ENCODE data around the gene ITGA11.
A peak's percentile ranks its signal among the peaks of the same experiment; 100 is the strongest.

The ITGA11 gene

DNA sequence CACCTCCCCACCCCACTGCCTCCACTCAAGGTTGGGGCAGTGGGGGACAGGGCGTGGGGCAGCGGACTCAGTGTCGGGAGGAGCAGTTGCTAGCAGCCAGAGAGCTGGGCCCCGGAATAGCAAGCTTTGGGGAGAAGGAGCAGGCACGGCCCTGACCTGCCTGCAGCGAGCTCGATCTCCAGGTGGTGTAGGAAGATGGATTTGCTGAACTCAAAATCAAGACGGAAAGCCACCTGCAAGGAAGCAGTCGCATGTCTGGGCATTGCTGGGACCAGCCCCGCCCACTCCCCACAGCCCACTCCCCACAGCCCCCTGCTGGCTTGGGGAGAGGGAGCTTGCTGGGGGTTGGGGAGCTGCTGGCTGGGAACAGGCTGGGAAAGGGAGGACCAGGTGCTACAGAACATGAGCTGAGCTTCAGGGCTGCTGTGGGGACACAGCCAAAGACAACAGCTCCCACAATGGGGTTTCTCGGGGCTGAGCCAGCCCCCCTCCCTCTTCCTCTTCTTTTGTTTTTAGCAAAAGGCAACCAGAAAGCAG, 116.4 kb downstream of the ITGA11 start:
- DNase-seq: peak in 11 of 42 donors; percentile 2 to 37 (median 10)
- intact Hi-C loops (cut with DNase I): loop anchor here (10.0 kb wide), 1 partner anchor 219 kb away; no protein-coding TSS in a partner anchor

DNA sequence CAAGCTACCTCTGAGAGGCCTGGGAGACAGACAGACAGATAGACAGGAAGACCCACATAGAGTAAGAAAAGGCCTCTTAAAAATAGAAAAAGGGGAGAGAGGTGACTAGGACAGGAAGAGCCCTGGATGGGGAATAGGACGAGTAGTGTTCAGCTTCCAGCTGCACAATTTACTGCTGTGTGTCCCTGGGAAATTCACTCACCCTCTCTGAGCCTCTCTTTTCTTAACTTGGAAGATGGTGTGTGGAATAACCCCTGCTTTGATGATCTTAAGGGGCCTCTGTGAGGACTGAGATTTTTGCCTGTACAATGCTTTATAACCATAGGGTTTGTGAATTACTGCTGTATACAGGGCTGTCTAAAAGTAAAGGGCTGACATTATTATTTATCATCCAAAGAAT, 116.9 kb downstream of the ITGA11 start:
- DNase-seq: no peak
- intact Hi-C loops (cut with DNase I): loop anchor here (10.0 kb wide), 1 partner anchor 220 kb away; no protein-coding TSS in a partner anchor

DNA sequence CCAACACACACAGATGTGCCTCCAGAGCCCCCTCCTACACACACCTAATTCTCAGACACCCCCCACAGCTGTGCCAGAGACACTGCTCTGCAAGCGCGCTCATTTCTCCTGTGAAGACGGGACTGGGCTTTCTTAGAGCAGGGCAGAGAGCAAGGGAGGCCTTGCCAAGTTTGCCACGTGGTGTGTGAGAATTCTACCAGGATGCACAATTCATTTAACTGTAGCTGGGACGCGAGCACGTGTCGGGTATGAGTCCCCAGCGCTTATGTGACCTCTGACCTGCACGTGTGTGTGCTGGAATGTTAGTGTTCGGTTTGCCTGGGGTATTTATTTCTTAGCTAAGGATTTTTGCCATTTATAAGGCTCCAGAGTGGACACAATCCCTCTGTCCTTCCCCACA, 117.4 kb downstream of the ITGA11 start:
- intact Hi-C loops (cut with DNase I): loop anchor here (10.0 kb wide), 1 partner anchor 220 kb away; no protein-coding TSS in a partner anchor

DNA sequence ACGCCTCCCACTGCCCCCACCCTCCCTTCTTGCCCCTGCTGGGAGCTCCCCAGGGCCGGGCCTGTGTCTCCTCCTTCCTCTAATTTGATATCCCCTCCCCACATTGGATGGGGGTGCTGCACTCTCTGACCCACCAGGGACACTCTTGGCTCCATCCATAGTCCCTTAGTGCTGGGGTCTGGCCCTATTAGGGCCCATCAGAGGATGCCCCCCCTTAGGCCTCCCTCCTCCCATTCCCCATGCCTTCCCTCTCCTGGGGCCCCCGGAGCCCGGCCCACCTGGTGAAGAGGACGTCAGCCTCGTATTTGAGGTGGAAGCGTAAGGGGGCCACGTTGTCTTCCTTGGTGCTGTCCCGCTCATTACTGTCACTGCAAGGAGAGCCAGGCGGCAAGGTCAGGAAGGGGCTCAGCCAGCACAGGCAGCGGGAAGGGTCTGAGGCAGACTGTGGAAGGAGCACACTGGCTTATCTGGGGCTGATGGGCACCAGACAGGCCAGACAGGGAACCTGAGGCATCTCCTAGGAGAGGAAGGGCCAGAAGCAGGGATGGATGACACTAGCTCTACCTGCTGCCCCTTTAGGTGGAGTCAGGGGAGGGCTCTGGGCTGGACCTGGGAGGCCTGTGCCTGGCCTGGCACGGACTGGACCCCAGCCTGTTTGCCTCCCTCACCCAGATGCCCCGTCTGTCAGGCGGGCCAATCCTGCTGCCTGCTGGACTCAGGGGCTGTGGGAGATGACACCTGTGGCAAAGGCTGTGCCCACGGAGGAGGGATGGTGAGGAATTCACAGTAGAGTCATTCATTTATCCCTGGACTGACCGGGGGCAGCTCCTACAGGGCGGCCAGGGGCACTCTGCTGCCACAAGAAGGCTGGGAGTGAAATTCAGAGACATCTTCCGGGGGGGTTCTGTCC, 118.2 kb downstream of the ITGA11 start:
- DNase-seq: peak in 13 of 42 donors; percentile 1 to 30 (median 6)
- intact Hi-C loops (cut with DNase I): loop anchor here (10.0 kb wide), 1 partner anchor 221 kb away; no protein-coding TSS in a partner anchor

More for the DNA sequence above, 117.4 kb downstream of the ITGA11 start:
- DNase-seq: peak in 11 of 42 donors; percentile 2 to 34 (median 15)

DNA sequence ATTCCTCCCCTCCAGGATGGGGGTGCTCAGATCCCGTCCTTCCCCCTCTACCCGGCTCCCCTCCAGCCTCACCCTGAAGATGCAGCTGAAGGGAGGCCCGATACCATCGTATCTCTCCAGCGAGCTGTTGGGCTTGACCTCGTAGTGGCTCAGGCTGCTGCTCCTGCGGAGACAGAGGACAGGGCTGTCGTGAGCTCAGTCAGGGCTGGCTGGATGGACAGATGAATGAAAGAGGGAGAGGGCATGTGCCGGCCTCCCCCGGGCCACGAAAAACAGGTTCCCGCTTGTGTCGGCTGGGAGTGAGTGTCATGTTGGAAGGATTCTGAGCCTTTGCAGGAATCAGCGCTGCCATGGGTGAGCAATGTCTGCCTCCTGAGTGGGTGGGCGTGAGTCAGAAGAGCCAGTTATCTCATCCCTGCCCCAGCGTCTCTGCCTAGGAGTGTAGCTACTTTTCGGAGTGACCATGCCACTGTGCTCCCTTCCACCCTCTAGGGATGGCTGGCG, 119.2 kb downstream of the ITGA11 start:
- peak in 19 of 42 donors; percentile 3 to 48 (median 13) for DNase-seq
- intact Hi-C loops (cut with DNase I): loop anchor here (10.0 kb wide), 1 partner anchor 222 kb away; no protein-coding TSS in a partner anchor

DNA sequence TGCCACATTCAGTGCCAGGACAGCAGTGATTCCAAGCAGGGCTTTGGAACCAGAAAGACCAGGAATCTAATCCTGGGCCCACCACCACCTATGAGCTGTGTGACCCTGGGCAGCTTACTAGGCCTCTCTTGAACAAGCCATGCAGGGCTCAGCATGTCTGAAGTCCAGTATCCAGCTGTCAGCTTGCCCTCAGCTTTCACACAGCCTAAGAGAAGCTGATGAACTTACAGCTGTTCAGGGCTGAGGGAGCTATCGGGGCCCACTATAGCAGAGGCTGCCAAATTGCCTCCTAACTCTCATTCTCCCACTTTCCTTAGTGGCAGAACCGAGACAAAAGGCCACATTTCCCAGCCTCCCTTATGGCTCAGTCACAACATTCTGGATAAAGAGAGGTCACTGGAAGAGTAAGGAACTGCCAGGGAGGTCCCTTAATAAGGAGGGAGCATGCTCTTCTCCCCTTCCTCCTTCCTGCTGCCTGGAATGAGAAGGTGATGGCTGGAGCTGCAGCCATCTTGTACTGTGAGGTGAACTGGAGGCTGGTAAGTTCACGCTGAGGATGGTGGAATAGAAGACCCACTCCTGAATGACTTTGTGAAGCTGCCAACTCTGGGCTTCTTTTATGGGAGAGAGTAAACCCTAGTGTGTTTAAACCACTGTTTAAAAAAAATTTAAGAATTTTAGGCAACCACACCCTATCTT, 120.0 kb downstream of the ITGA11 start:
- intact Hi-C loops (cut with DNase I): loop anchor here (10.0 kb wide), 1 partner anchor 223 kb away; no protein-coding TSS in a partner anchor

DNA sequence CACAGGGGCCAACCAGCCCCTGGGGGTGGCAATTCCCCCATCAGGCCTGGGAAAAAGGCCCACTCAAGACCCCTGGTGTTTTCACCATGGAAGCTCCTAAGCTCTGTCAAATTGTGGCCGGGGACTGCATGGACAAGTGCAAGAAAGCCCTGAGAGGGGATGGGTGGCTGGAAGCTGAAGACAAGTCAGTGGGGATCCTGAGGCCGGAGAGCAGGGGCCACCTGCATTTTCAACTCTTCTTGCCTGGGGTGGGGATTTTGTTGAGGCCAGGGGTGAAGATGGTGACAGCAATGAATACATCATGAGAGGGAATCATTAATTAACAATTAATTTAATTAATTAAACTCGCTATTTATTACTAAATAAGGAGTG, 120.5 kb downstream of the ITGA11 start:
- intact Hi-C loops (cut with DNase I): loop anchor here (10.0 kb wide), 1 partner anchor 223 kb away; no protein-coding TSS in a partner anchor
- DNase-seq: peak in 10 of 42 donors; percentile 4 to 30 (median 8)

More for the DNA sequence above, 120.0 kb downstream of the ITGA11 start:
- peak in 9 of 42 donors; percentile 0 to 23 (median 2) for DNase-seq

DNA sequence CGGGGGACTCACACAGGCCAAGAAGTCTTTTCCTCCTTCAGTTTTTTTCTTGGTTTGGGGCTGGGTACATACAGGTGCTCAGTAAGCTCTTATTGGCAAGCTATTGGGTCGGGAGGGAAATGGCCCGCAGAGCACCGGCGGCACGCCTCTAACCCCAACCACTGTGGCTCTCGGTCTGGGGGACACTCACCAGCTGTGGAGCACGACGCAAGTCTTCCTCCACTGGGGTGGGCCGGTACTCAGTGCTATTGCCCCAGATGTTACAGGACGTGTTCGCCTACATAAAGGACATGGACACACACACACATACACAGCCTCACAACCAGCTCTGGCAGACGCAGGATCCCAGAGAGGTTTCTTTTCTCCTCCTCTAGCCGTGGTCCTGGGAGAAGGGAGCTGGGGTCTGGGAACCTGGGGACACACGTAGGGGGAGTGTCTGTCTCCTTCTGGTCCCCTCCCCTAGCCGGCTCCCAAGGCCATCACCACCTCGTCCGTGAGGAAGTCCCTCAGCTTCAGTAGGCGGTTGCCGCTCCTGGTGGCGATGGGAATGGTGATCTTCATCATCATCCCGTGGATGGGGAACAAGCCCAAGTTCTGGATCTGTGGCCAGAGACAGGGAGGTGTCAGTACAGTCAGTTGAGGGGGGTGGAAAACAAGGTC, 121.0 kb downstream of the ITGA11 start:
- intact Hi-C loops (cut with DNase I): loop anchor here (10.0 kb wide), 1 partner anchor 224 kb away; no protein-coding TSS in a partner anchor
- DNase-seq: peak in 16 of 42 donors; percentile 2 to 31 (median 8)

DNA sequence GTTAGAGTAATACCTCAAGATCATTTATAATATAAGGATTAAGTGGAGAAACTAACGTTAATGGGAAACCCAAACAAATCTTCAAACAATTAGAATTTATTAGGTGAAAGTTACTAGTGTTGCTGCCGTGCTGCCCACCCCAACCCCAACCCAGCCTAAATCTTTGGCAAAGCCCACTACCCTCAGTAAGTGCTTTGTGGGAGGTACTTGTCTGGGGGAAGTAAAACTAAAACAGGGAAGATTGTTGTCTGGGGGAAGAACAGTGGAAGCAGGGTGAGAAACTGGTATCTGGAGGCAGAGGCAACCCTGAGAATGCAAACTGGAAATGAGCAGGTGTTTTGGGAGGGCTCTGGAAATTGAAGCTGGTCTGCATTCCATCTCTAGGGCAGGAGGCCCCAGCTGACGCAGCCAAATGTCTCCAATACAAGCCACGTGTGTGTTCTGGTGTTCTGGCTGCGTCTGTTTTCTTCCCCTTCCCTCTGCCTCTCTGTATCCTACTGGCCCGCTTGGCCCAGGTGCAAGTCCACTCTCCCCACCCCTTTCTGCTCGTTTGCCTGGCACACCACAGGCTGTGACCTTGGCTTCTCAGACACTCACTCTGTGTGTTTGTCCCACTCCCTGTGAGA, 121.7 kb downstream of the ITGA11 start:
- DNase-seq: peak in 17 of 42 donors; percentile 3 to 36 (median 12)
- intact Hi-C loops (cut with DNase I): loop anchor here (10.0 kb wide), 1 partner anchor 225 kb away; no protein-coding TSS in a partner anchor

DNA sequence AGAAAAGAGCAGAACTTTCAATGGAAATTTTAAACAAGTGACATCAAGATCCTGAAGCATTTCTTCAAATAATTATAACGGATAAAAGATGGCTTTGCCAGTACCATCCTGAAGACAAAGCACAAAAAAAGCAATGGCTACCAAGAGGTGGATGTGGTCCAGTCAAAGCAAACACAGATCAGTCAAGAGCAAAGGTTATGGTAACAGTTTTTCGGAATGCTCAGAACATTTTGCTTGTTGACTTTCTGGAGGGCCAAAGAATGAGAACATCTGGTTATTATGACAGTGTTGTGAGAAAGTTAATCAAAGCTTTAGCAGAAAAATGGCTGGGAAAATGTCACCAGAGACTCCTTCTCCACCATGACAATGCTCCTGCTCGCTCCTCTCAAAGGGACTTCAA, 122.9 kb downstream of the ITGA11 start:
- peak in 4 of 42 donors; percentile 3 to 28 (median 6) for DNase-seq
- intact Hi-C loops (cut with DNase I): loop anchor here (5.0 to 10.0 kb wide), 4 partner anchors 56 to 568 kb away; no protein-coding TSS in a partner anchor

DNA sequence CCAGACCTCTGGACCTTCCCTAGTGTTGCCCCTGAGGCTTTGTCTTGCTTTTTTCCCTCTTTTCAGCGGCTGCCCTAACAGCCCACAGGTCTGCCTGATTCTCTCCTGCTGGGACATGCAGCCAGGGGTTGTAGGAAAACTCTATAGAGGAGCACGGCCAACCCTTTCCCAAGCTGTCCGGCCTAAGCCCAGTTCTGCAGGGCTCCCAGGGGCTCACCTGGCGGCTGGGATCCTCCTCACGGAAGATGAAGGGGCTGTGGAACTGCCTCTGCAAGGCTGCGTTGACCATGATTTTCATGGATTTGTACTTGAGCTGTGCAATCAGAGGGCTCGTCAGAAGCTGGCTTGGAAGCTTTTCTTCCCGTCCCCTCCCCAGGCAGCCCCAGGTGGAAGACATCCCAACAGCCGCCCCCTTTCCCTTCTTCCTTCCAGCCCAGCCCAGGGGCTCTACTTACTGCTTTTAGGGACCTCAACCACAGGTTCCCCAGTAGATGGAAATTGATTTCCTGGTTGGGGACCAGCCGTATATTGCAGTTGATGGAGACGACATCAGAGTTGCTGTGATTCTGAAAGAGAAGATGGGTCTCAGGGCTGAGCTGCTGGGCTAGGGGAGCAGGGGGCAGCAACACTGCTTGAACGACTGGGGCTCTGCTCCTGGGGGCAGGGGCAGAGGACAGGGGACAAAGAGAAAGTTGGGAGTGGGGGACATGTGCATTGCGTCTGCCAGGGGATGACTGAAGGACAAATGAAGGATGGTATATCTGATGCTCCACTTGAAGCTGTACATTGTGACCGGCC, 124.6 kb downstream of the ITGA11 start:
- intact Hi-C loops (cut with DNase I): loop anchor here (2.0 to 10.0 kb wide), 5 partner anchors 57 to 570 kb away; no protein-coding TSS in a partner anchor
- peak in 13 of 42 donors; percentile 3 to 32 (median 13) for DNase-seq

DNA sequence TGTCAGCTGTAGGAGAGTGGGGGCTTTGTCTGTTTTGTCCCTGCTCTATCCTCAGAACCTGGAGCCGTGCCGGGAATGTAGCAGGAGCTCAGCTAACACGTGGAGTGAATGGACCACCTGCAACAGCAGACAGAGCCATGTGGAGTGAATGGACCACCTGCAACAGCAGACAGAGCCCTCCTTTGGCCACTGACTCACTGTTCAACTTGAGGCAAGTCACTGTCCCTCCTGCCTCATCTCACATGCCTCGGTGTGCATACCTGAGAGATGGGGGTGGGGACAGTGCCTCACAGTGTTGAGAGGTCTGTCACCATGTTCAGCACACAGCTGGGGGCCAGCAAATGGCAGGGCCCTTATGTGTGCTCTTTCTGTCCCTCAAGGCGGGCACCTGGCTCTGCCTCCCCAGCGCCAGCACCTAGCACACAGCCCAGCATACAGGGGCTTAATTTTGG, 126.5 kb downstream of the ITGA11 start:
- peak in 10 of 42 donors; percentile 4 to 31 (median 10) for DNase-seq
- intact Hi-C loops (cut with DNase I): loop anchor here (5.0 to 10.0 kb wide), 4 partner anchors 59 to 572 kb away; no protein-coding TSS in a partner anchor

DNA sequence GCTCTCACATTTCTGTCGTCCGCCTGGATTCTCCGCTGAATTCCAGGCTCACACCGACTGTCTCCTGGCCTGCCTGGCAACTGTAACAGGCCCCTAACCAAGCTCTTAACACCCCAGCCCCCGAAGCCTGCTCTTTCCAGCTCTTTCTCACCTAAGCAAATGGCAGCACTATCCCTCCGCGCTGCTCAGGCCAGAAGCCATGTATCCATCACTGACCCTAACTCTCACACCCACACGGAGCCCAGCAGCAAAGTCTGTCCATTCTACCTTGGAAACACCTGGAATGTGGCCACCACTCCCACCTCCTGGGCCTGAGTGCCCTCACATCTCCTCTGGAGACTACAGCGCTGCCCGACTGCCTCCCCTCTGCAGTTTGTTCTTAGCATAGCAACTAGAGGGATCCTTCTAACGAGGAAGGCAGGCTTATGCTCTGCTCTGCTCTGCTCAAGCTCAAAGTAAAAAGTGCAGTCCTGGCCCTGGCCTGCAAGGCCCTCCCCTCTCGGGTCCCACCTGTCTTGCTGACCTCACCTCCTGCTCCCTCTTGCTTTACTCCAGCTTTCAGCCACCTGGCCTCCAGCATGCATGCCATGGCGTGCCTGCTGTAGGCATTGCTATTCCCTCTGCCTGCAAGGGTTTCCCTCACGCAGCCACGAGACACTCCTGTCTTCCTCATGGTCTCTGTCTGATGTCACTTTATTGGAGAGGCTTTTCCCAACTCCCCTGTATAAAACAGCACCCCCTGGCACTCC, 127.2 kb downstream of the ITGA11 start:
- intact Hi-C loops (cut with DNase I): loop anchor here (5.0 to 10.0 kb wide), 4 partner anchors 60 to 573 kb away; no protein-coding TSS in a partner anchor
- peak in 7 of 42 donors; percentile 7 to 25 (median 11) for DNase-seq

DNA sequence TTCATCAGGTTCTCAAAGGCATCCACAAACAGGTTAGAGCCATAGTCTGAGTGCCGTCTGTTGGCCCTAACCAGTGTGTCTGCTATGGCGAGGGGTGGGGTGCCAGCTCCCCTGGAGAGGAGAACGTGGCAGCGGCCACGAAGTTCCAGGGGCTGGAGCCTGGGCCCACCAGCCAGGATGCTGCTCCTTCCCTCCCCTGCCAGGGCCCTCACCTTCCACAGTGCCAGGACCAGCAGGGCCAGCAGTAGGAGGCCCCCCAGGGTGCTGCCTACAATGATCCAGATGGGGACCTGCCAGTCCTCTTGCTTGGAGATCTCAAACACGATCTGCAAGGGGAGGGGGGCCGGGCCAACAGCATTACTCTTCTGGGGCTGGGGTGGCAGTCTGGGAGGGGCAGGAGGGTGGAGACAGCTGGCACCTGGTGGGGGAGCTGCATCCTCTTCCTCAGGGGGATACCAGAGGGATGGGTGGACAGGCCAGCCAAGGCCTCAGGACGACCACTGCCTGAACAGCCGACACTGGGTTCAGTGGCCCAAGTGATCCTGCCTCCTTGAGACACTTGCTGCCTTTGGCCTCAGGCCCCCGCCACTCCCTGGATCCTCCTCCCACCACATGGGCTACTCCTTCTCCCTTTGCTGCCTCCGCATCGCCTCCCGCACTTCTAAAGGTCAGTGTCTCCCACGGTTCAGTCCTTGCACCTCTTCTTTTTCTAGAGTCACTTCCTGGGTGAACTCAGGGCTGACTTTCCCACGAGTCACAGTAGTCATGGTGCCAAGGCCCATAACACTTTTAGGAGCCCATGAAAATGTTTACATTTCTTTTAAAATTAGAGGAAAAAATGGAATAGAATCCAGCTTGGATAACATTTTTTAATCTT, 128.2 kb downstream of the ITGA11 start:
- peak in 7 of 42 donors; percentile 3 to 37 (median 17) for DNase-seq
- intact Hi-C loops (cut with DNase I): loop anchor here (10.0 kb wide), 2 partner anchors 61 to 371 kb away; no protein-coding TSS in a partner anchor
